Measurements from ENCODE around the gene MICB.

MICB gene

DNA sequence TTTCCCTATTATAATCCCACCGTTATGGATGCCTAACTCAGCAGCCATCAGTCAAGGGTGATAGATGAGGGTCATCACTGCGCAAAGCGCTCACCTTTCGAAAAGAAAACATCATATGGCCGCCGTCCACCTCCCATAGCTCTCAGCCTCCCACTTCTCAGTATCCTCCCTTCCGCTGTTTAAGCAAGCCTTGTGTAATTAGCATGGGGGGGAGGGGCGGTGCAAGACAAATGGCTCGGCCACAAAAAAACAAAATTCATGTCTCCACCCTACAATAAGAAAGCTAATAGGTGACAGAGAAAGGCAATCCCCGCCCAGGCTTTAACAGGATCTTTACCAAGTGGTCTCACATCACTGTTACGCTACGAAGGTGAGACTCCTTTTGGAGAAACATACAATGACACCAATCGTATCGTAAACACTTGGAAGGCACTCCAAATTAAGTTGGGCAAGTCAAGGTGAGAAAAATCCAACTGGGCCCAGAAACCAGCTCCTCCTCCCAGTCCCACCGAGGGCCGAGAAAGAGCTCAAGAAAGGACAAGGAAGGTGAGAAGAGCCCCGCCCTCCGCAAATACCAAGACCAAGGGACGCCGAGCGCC lies 43.2 kb downstream of the MICB start:
- DNase-seq (ENCODE audit: low spot score): no peak

DNA sequence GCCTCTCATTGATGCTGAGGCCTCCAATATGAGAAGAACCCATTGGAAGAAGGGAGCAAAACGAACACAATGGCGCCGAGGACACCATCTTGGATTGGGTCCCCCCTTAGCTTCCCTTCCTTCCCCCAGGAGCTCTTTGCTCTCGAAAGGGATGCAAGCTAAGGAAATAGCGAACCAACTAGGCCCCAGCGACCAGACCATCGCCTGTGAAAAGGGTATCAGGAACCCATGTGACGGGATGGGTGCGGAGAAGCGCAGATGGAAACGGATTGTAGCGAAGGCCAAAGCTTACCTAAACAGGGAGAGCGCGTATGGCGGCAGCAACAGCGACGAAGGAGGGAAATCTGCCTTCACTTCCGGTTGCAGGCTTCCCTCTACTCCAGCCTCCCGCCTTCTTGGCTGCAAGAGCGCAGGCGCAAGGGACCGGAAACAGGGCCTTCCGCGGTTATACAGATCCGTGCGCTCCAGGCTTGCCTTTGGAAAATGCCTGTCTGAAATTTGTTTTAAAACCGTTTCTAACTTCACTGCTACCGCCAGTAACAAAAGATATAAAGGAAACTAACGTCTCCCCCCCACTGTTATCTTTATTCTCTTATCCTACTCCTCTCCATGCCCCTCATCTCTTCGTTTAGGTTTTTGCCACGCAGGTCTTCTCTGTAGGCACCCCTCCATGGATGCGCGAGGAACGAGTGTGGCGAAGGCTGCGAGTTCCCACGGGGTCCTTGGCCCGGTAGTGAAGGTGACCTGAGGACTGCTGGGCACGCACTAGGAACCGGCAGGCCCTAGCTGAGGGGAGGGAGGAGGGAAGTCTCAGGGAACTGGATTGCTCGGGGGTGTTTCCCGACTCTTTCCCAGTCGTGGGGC lies 43.9 kb downstream of the MICB start, which contains the start of gene DDX39B:
TSS of gene DDX39B (minus strand) at position 346 of the 864 bp plus-strand sequence. CDS start 1,471 bp downstream, outside the sequence.
- peak; percentile 81 for DNase-seq (ENCODE audit: low spot score)

DNA sequence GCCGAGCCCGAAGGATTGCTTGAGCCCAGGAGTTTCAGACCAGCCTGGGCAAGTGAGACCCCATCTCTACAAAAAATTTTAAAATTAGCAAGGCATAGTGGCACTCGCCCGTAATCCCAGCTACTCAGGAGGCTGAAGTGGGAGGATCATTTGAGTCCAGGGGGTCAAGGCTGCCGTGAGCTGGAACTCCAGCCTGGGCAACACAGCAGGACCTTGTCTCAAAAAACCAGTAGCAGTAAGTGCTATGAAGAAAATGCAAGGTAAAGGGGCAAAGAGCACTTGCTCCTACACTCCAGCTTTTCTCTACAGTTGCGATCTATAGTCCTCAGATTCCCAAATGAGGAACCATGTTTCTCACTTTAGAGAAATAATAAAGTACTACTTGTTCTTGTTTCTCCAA lies 45.7 kb downstream of the MICB start:
- DNase-seq (ENCODE audit: low spot score): no peak

DNA sequence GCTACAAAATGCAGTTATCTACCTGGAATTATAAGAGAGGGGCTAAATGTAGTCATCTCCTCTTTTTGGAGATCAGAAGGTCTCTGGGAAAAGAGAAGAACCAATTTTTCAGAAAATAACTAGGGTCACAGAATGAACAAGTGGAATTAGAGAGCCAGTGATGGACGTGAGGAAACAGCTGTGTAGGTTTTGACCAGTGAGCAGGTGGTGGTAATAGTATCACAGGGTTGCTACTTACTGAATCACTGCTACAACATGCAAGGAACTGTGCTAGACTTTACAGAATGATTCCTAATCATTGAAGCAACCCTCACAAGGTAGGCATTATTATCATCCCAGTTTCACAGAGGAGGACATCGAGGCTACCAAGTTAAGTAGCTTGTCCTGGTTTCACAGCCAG lies 46.7 kb downstream of the MICB start:
- no peak for DNase-seq (ENCODE audit: low spot score)

DNA sequence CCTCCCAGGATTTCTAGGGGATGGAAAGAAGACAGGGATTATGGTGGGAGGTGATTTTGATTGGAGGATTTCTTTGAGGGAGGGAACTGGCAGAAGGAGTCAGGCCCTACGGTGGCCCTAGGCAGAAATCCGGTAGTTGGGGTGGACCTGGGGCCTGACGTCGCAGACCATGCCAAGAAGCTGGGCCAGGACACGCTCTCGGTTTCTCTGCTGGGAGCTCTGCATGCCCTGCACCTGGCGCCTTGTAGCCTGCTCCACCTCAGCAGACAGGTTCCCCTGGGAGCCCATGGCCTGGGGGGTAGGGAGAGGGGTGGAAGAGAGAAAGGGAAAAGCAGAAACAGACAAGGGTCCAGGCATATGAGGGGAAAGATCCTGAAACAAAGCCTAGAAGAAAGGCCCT lies 47.3 kb downstream of the MICB start:
- no peak for DNase-seq (ENCODE audit: low spot score)

DNA sequence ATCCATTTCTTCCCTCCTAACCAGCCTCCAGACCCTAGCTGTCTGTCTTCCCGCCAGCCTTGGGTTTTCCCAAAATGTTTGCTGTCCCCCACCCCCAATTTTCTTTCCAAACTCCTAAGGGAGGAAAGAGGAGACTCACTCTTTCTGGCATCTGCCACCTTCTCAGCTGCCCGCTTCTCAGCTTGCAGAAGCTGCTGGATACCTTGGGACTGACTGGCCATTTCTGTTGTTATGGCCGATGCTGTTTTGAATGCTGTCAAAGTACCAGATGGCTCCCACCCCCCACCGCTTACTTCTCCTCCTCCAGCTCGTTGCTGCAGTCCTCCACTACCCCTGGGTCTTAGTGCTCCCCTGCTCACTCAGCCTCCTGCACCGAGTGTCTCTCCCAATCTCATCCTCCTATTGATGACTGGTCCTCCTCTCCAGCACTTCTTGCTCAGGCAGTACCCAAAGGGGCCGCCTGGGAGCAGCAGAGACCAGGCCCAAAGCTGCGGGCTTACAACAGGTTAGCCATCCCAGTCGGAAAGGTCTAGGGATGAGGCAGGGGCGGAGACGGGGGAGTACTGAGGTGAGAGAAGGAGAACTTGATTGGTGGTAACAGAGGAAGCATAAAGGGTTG lies 48.5 kb downstream of the MICB start, which contains the start of gene ATP6V1G2:
TSS of gene ATP6V1G2 (minus strand) at position 270 of the 619 bp plus-strand sequence. CDS start at position 221, 49 bp downstream.
- peak; percentile 75 for DNase-seq (ENCODE audit: low spot score)

DNA sequence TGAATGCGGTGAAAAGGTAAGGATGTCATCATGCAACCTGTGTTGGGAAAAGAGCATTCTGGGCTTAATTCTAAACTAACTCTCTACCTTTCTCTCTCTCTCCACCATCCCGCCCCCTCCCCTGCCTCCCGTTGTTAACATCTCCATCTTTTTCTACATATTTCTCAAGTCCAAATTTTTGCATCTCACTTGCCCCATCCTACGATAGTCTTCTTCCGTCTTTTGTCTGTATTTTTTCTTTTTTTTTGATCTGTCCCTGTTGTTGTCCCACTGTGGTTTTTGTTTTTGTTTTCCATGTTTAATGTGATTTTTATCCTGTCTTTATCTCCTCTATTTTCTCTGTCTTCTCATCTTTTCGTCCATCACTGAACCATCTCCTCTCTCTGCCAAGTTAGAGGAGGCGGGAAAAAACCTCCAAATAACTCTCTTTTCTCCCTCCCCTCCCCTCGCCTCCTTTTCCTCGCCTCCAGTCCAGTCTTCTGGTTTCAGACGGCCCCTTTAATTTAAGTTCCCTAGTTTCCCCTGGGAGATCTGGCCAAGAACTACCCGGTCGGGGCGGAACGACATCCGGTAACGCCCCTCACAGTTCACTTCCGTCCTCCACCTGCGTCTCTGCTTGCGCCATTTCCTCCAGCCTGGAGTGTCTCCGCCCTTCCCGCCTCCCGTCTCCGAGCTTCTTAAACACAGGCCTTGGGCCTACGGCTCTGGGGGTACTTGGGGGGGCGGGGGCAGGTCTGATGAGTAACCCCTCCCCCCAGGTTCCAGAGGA lies 49.2 kb downstream of the MICB start, which contains the start of gene NFKBIL1:
TSS of gene NFKBIL1 (plus strand) at position 651 of the 769 bp plus-strand sequence. CDS start at position 738, 87 bp downstream.
- peak; percentile 77 for DNase-seq (ENCODE audit: low spot score)

DNA sequence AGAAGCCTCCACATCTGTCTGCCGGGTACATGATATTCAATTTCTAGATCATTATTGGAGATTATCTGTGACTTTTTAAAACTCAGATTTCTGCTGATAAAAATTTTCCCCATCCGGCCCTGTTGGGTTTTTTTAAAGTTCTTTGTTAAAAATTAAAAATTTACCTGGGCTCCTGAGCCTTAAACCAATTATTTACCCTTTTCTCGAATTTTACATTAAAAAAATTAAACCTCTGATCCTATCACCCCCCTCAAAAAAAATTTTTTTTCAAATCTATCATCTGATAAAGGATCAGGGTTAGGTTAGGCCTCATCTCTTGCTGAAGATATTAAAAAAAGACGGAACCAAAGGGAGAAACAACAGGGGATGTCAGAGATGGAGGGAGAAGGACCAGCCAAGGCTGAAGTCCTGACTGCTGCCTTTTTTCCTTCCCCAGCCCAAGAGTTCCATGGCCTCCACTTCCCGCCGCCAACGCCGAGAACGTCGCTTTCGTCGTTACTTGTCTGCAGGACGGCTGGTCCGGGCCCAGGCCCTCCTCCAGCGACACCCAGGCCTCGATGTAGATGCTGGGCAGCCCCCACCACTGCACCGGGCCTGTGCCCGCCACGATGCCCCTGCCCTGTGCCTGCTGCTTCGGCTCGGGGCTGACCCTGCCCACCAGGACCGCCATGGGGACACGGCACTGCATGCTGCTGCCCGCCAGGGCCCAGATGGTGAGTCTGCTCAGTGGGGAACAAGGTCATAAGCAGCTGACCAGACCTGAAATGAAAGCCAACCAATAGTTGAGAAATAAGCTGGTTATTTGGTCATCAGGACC lies 50.0 kb downstream of the MICB start:
- no peak for DNase-seq (ENCODE audit: low spot score)

DNA sequence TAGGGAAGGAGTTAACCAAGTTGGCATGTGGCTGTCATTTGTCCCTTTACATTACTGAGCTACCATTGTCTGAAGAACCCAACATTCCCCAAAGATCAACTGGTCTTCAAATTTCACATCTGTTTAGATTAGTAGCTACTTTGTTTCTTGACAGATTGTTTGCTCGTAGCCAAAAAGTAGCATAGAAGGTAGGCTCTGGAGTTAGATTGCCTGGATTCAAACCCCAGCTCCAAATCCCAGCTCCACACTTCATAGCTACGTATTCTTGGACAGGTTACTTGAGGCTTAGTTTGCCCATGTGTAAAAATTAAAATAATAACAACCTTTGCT lies 50.6 kb downstream of the MICB start:
- no peak for DNase-seq (ENCODE audit: low spot score)

DNA sequence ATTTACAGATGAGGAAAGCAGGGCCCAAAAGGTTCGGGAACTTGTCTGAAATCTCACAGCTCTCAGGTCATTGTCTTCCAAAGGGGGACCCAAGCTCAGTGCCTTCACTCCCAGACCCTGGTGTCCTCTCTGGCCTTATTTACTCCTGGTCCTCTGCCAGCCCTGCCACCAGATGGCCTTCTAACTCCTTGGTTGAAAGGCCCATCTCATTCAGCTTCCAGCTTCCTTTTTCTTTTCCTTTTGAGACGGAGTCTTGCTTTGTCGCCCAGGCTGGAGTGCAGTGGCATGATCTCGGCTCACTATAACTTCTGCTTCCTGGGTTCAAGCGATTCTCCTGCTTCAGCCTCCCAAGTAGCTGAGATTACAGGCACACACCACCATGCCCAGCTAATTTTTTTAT lies 53.4 kb downstream of the MICB start:
- DNase-seq (ENCODE audit: low spot score): peak; percentile 42

DNA sequence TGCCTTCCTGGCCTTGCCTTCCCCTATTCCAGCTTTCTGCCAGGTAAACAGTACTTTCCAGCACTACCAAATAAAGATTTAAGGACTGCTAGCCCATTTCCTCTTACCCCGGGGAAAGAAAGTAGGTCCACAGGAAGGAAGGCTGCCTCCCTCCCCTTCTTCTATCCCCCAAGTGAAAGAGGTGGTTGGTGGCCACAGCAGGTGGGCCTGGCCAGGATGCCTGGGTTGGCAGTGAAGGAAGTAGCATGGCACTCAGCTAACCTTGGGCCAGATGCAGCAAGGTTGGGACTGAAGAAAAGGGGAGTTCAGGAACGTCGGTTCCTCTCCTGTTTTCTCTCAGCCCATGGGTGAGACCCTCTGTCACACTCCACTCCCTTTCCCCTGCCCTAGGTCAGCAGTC lies 58.4 kb downstream of the MICB start:
- no peak for DNase-seq (ENCODE audit: low spot score)

DNA sequence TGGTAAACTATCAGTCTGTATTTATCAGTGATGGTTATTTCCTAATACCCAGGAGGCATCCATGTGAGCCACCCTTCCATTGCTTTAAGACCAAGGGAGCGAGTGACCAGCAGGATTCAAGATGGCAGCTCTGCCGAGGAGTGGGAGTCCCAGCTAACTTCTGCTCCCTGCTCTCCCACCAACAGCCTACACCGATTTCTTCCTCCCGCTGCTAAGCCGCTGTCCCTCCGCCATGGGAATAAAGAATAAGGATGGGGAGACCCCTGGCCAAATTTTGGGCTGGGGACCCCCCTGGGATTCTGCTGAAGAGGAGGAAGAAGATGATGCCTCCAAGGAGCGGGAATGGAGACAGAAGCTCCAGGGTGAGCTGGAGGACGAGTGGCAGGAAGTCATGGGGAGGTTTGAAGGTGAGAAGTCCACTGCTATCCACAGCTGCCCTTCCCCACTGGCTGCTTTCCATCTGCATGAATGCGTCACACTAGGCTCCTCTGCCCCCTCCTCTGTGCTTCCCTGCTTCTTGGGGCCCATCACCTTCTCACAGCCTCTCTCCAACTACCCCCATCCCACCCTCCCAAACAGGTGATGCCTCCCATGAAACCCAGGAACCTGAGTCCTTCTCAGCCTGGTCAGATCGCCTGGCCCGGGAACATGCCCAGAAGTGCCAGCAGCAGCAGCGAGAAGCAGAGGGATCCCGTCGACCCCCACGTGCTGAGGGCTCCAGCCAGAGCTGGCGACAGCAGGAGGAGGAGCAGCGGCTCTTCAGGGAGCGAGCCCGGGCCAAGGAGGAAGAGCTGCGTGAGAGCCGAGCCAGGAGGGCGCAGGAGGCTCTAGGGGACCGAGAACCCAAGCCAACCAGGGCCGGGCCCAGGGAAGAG lies 59.7 kb downstream of the MICB start:
- DNase-seq (ENCODE audit: low spot score): no peak

DNA sequence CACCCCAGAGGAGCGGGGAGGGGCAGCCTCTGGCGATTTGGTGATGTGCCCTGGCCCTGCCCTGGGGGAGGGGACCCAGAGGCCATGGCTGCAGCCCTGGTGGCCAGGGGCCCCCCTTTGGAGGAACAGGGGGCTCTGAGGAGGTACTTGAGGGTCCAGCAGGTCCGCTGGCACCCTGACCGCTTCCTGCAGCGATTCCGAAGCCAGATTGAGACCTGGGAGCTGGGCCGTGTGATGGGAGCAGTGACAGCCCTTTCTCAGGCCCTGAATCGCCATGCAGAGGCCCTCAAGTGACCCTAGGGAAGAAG lies 60.3 kb downstream of the MICB start:
- no peak for DNase-seq (ENCODE audit: low spot score)

DNA sequence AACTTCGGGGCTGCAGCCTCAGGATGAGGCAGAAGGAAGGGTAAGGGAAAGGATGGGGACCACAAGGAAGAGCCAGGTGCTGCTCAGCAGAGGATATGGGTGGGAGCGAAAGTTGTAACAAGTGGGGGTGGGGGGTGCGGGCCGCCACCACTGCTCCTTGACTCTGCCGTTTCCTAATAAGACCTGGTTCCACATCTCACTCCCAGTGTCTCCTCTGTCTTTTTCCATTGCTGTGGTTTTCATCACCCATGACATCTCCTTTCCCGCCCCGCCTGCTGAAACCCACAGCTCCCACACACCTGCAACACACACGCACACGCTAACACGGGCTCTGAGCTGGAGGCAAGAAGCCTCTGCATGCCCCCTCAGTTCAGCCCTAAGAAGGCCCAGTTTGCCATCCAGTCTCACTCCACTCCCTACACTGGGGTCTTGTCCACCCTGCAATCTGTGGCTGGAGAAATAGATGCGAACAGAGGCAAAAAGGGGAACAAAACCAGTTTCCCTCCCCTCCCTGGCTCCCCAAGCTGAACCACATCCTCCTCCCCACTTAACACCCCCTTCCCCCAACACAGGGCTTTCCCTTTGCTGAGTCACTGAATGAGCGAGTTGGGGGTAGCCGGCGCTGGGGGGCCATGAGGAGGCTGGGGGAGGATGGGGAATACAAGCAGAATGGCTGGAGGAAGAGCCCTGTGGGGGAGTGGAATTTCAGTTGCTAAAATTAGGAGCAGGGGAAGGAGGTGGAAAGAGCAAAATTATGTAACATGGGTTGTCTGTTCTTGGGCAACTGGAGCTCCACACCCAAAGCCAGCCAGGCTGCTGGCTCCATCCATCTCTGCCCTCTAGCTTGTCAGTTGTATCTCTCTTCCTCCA lies 60.9 kb downstream of the MICB start:
- no peak for DNase-seq (ENCODE audit: low spot score)

DNA sequence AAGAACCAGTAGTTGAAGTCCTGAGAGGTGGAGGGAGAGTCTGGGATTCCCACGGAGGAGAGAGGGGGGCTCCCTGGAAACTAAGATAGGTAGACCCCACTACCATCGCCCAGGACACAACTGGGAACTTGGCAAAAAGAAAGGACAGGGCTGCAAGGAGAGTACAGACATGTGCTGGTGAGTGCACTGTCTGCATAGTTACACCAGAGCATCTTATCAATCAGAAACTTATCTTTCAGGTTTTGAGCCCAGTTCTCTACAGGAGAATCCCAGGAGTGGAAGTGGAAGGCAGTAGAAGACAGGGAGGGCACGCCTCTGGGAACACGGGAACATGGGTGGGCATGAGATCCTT lies 61.6 kb downstream of the MICB start:
- DNase-seq (ENCODE audit: low spot score): no peak

DNA sequence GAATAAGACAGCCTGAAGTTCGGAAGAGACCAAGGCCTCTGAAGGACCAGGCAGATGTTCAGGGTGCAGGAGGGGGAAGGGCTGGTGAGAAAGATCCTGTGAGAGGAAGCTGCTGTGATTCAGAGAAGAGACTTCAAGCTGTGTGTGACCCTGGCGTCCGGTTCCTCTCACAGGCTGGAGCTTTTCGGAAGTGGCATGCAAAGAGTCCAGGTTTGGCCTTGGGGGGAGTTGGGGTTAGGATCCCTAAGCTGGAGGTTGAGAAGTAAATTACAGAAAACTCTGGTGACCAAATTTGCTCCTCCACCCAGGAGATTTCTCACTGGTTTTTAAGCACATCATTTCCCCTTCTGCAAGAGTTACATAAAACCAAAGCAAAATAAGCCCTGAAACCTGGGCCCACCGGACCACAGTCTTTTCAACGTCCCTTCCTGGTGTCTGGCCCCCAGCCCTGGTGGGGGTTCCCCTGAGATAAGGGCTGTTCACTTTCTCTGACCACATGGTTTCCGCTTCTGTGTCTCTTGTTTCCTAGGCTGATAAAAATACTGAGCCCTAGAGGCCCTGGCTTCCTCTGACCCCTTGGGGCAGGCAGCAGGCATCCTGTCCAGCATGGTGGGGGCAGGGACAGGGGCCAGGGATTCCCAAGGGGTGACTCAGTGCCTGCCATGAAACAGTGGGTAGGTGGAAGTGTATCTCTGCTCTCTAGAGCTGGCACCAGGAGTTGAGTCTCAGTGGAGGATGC lies 62.2 kb downstream of the MICB start:
- DNase-seq (ENCODE audit: low spot score): no peak

DNA sequence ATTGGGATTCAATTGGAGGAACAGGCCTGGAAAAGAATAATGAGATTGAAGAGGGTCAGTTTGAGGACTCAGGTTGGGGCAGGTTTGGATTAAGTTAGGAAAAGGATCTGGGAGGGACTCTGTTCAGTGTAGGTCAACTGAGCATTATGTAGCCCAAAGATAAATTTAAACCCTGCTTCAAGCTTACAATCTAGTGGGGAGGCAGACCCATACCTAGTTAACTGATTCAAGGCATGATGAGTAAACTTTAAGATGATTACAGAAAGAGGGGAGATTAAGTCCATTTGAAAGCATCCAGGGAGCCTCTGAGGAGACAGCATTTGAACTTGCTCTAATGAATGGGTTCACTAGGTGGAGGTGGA lies 62.7 kb downstream of the MICB start:
- no peak for DNase-seq (ENCODE audit: low spot score)
